Amniotic stem cell (primary cell): ENCODE results near the gene AFF1.
A peak's percentile ranks its signal among the peaks of the same experiment; 100 is the strongest.
"Not testable (repeated sequence)": the region's sequence is repeated elsewhere in the genome, so short reads cannot be mapped to it uniquely, and the experiment has no call there.

ENCODE experiments used
- DNase-seq: peaks from one replicate; lab custom pipeline; 2025; lab: John Stamatoyannopoulos, UW

AFF1 gene

GRCh38 chr4:87011340-87012034 lies 76.7 kb downstream of the AFF1 start:
- DNase-seq = peak; percentile 79

- DNase-seq = no peak
Observed at GRCh38 chr4:87012265-87012953, 77.6 kb downstream of the AFF1 start.

GRCh38 chr4:87012954-87013308 lies 78.1 kb downstream of the AFF1 start:
- not testable (repeated sequence) for DNase-seq

GRCh38 chr4:87014284-87014782 lies 79.5 kb downstream of the AFF1 start:
- DNase-seq = no peak

- DNase-seq = no peak
Observed at GRCh38 chr4:87015416-87015815, 80.6 kb downstream of the AFF1 start.

- DNase-seq = no peak
Observed at GRCh38 chr4:87017580-87018342, 83.0 kb downstream of the AFF1 start.

- DNase-seq = no peak
Observed at GRCh38 chr4:87018753-87019152, 83.9 kb downstream of the AFF1 start.

- no peak for DNase-seq
Observed at GRCh38 chr4:87019246-87019791, 84.5 kb downstream of the AFF1 start.

- no peak for DNase-seq
Observed at GRCh38 chr4:87019898-87020297, 85.1 kb downstream of the AFF1 start.

GRCh38 chr4:87024201-87024600 lies 89.4 kb downstream of the AFF1 start:
- no peak for DNase-seq

- DNase-seq = no peak
Observed at GRCh38 chr4:87025023-87025613, 90.3 kb downstream of the AFF1 start.

- DNase-seq = no peak
Observed at GRCh38 chr4:87025614-87026041, 90.8 kb downstream of the AFF1 start.

GRCh38 chr4:87026800-87027495 lies 92.1 kb downstream of the AFF1 start:
- no peak for DNase-seq

- no peak for DNase-seq
Observed at GRCh38 chr4:87029356-87029755, 94.5 kb downstream of the AFF1 start.

GRCh38 chr4:87030124-87030523 lies 95.3 kb downstream of the AFF1 start:
- no peak for DNase-seq

- no peak for DNase-seq
Observed at GRCh38 chr4:87030755-87031441, 96.1 kb downstream of the AFF1 start.

- no peak for DNase-seq
Observed at GRCh38 chr4:87031920-87032319, 97.1 kb downstream of the AFF1 start.

GRCh38 chr4:87032884-87033533 lies 98.2 kb downstream of the AFF1 start:
- peak; percentile 23 for DNase-seq

- no peak for DNase-seq
Observed at GRCh38 chr4:87033902-87034301, 99.1 kb downstream of the AFF1 start.

- DNase-seq = no peak
Observed at GRCh38 chr4:87034527-87034926, 99.7 kb downstream of the AFF1 start.
